C1 segment of cervical spinal cord (tissue), 14 donors: ENCODE results near the gene MYNN.
"Not testable (repeated sequence)": the region's sequence is repeated elsewhere in the genome, so short reads cannot be mapped to it uniquely, and the experiment has no call there.

Experiments used
- DNase-seq, 14 donors: peaks; one replicate each; lab custom pipeline; 2025; lab: John Stamatoyannopoulos, UW

The MYNN gene

DNA sequence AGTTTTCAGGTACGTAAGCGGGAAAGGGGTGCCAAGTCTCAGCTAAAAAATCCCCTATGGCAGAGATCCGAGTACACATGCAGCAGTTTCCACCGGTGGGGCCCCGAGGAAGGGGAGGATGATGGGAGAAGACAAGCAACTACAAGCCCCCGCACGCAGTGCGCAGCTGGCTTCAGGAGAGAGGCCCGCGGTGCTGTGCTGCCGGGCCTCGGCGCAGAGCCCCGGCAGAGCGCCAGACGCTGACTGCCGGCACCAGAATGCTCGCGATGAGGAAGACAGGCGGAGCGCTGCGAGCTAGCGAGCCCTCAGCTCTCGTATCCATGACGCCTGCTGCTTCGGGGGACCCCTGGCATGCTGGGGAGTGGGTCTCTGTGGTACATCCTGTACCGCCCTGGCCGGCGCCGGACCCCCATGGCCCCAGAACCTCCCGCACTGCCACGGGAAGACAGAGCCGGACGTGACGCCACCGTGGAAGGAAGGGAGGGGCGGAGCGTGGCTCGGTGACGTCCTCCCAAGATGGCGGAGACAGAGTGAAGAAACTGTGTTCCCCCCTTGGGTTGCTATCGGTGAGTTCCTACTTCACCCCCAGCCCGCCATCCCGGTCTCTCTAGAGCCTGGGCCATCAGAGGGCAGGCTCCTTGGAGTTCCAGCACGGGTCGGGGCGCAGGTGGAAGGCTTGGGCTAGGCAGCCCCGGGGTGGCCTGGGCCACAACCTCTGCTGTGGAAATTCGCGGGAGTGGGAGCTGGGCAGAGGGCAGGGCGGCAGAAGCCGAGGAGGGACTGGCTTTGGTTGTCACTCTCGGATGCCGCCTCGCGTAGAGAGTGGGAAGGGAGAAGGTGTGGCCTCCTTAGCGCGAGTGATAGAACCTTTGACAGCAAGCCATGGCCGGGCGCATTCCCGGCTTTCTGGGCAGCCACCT lies at the start of gene MYNN:
Gene MYNN, plus strand, starts transcription at position 500 of the 920 bp plus-strand sequence. CDS start 900 bp downstream, outside the sequence.
- peak; percentile 44 to 96 (median 90) for DNase-seq

GRCh38 chr3:169731857-169732256 lies 41.3 kb upstream of the MYNN start:
- DNase-seq: not testable (repeated sequence)

DNA sequence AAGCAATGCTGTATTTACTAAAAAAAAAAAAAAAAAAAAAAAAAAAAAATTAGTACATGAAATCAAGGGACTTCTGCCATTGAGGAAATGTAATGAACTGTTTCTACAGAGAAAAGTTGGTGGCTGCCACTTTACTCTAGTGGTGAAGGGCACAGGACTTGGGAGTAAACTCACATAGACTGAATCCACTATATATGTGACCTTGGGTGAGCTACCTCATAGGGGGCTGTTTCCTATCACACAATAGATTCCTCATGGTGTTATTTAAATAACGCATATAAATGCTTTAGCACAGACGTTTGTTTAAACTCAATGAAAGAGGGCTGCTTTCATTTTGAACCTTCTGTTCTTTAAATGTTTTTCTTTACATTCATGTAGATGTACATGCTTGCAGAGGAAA lies 34.1 kb upstream of the MYNN start:
- DNase-seq: no peak

GRCh38 chr3:169744366-169745054 lies 28.7 kb upstream of the MYNN start:
- no peak for DNase-seq

- DNase-seq: no peak
These were observed 26.3 kb upstream of the MYNN start for GRCh38 chr3:169746924-169747323.

DNA sequence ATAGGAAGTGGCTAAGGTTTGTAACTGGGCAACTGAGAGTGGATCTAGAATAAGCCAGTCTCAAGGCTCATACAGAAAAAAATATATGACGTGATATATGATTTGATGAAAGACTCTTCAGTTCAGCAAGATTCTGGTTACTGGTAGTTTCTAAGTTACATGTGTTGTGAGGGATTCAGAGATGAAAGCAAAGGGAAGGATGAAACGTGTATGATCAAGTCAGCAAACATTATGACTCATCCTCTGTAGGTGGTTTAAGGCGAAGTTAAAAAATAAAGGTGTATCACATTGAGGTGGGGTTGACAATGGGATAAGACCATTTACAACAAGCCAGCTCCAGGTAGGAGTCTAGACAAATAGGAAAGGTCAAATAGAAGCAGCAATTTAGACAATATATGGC lies 24.5 kb upstream of the MYNN start:
- no peak for DNase-seq

GRCh38 chr3:169750665-169751064 lies 22.5 kb upstream of the MYNN start:
- no peak for DNase-seq

DNA sequence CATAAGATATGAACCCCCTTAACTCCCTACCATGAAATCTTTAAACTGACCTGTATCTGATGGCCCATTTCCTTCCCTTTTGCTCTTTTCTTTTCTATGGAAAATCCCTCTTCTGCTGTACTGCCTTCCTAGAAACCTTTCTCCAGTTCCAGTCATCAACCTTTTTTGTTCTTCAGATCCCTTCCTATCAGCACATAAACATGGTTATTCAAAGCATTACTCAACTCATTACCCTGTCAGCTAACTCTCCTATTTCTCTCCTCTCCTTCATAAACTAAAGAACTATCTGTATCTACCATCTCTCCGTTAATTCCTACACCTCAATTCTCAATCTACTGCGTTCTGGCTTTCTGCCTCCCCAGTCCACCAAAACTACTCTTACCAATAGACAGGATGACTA lies 21.3 kb upstream of the MYNN start:
- DNase-seq: no peak

GRCh38 chr3:169754711-169755110 lies 18.5 kb upstream of the MYNN start:
- no peak for DNase-seq

DNA sequence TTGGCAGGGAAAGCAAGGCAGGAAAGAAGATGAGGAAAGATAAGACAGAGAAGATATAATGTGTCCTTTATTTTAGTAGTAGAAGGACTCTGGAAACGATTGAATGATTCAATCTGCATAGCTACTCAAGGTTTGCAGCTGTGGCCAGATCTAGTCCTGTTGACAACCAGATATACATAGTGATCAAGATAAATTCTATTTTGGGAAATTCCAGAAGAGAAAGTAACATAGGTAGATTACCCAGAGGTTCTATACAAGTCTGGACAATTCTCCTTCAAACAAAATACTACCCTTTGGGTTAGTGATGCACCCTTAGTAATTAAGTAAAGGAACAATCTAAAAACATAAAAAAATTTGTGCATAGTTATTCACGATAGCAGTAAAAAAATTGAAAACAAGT lies 17.7 kb upstream of the MYNN start:
- DNase-seq: no peak

- no peak for DNase-seq
These were observed 14.7 kb upstream of the MYNN start for GRCh38 chr3:169758359-169758994.

DNA sequence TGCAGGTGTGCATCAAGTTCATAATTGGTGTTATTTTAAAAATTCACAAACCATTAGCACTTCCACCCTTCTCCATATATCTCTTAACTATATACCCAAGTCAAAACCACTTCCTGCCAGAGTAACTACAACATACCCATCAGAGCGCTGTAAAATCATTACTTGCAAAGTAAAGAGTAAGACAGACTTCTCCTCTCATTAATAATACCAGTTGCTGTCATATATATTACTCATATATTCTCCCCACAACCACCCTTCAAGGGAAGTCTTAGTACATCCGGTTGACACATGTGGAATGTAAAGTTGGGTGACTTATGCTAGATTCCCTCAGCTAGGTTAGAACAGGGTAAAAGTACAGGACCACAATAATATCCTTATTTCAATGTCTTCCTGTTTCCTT lies 13.9 kb upstream of the MYNN start:
- DNase-seq: no peak

DNA sequence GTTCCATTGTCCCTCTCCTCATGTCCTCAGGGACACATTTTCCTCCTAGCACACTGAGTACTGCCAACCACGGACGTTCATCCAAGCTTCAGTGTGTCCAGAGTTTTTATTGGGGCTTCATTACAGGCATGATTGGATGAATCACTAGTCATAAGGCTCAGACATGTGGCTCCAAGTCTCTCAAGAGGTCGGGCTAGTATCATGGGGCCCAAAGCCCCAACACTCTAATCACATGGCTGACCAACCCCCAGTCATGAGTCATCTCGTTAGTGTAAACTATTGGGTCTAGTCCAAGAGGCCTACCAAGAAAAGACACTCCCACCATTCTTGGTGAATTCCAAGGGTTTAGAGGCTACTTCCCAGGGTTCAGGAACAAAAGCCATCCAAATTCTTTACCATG lies 12.7 kb upstream of the MYNN start:
- DNase-seq: no peak

DNA sequence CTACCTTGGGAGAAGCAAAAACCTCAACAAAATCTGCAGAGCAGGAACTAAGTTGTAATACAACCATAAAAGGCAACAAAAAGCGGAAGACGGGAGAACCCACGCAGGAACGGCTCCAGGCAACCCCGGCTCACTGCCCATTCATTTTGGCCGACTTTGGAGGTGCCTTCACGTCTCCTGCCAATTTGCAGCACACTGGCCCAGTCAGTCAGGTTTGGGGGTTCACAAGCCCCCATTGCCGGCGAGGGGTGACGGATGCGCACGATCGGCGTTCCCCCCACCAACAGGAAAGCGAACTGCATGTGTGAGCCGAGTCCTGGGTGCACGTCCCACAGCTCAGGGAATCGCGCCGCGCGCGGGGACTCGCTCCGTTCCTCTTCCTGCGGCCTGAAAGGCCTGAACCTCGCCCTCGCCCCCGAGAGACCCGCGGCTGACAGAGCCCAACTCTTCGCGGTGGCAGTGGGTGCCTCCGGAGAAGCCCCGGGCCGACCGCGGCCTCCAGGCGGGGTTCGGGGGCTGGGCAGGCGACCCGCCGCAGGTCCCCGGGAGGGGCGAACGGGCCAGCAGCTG lies 8.8 kb upstream of the MYNN start:
- peak in 11 of 14 donors; percentile 18 to 86 (median 75) for DNase-seq

DNA sequence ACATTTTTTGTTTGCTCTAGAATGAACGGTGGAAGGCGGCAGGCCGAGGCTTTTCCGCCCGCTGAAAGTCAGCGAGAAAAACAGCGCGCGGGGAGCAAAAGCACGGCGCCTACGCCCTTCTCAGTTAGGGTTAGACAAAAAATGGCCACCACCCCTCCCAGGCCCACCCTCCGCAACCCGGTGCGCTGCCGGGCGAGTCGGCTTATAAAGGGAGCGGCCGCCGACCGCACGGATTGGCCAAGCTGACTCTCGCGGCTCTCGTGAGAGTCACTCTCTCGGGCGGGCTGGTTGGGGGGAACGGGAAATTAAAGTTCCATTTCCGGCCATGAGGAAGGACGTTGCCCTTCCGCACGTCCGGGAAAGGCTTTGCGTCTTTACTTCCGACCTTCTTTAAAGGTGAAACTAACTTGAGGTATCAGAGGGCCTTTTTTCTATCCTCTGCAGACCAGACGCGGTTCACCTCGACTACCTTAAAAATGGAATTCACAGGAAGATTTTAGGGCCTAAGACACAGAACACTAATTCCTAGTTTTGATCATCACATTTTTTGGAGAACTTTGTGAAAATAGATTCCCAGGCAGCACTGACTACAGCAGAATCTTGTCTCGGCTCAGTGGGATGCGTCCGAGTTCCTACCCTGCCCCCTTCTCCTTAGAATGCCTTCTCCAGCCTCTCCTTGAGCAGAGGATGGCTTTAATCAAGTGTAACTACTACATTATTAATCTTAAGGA lies 8.1 kb upstream of the MYNN start, which contains the start of gene TERC:
Gene TERC, minus strand, starts transcription at position 179 of the 731 bp plus-strand sequence.
- DNase-seq: peak; percentile 40 to 93 (median 82)

- peak in 12 of 14 donors; percentile 4 to 82 (median 50) for DNase-seq
These were observed 3.7 kb upstream of the MYNN start, which contains the start of gene ACTRT3 for GRCh38 chr3:169769287-169770181. Gene ACTRT3, minus strand, starts transcription at chr3:169769561. Its CDS starts 41 bp downstream, at chr3:169769520.

DNA sequence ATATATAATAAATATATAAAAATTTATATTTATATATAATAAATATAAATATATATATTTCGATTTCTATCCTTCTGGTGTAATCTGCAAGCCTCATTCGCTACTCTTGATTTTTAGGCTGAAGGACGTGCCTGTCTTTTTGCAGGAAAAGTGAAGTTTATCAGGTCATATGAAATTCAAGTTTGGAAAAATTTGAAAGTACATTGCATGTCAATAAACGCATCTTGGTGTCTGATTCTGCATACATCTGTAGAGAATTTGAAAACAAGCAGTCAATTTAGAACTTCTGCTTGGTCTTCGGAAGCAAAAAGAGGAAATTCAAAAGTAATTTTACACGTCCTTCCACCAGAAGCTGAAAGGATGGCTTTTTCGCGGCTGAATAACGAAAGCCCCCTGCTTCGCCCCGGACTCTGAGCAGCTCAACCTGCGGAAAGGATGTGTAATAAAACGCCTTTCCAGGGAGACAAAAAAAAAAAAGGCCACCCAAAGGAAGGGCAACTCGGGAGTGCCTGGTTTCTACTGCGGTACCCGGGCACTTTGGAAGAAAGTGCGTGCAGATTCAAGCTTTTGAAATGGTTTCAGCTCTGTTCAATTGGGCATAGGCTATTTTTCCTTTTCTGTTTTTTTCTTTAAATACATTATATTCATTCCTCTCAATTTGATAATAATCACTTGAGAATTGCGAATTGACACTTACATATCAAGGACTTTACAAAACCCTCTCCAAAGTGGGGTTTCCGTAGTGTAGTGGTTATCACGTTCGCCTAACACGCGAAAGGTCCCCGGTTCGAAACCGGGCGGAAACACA lies 1.5 kb upstream of the MYNN start:
- DNase-seq: peak in 10 of 14 donors; percentile 14 to 88 (median 54)

- DNase-seq: peak in 10 of 14 donors; percentile 44 to 90 (median 85)
These were observed 795 bp upstream of the MYNN start for GRCh38 chr3:169772305-169772896.

DNA sequence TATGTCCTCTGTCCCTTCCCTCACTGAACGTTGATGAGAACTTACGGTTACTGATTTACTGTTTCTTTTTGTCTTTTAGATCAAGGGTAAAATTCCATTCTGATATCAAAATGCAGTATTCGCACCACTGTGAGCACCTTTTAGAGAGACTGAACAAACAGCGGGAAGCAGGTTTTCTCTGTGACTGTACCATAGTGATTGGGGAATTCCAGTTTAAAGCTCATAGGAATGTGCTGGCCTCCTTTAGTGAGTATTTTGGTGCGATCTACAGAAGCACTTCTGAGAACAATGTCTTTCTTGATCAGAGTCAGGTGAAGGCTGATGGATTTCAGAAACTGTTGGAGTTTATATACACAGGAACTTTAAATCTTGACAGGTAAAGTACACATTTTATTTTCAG lies 990 bp downstream of the MYNN start:
- no peak for DNase-seq
